Stimulated activated naive CD8-positive, alpha-beta T cell treated with anti-CD3 and anti-CD28 coated beads, Interleukin-15, Interleukin-2, amounts not matched to agents 100 ng/mL and 50 ng/mL, for 24 hours (primary cell): ENCODE data around the gene CPLANE2.
"Not testable (repeated sequence)": the region's sequence is repeated elsewhere in the genome, so short reads cannot be mapped to it uniquely, and the experiment has no call there.

Experiments
- H3K27ac Mint-ChIP-seq: one replicate; pipeline ENCODE4 v1.8.0; 2021; ENCODE audit warnings: mild to moderate bottlenecking, mixed read lengths
- H3K27me3 Mint-ChIP-seq: one replicate; pipeline ENCODE4 v1.8.0; 2021; ENCODE audit warnings: mixed read lengths
- H3K36me3 Mint-ChIP-seq: one replicate; pipeline ENCODE4 v1.8.0; 2021; ENCODE audit warnings: low read depth, mixed read lengths
- H3K4me1 Mint-ChIP-seq: one replicate; pipeline ENCODE4 v1.8.0; 2021; ENCODE audit warnings: low read depth, mixed read lengths
- H3K4me3 Mint-ChIP-seq: one replicate; pipeline ENCODE4 v1.8.0; 2021; ENCODE audit warnings: mild to moderate bottlenecking, mixed read lengths
- H3K9me3 Mint-ChIP-seq: one replicate; pipeline ENCODE4 v1.8.0; 2021; ENCODE audit warnings: mixed read lengths

The CPLANE2 gene

GRCh38 chr1:16254263-16254928 is 17.4 kb upstream of the CPLANE2 start:
- Mint-ChIP-seq H3K36me3 (peaks cover 19% of the 10 kb centered on the region), H3K4me3 (no peak overlapping the region), H3K27me3 (no peaks in the 10 kb centered on the region), H3K27ac (peak overlapping the region; percentile 58), H3K4me1 (peaks cover 9% of the 10 kb centered on the region), H3K9me3 (no peaks in the 10 kb centered on the region)

- Mint-ChIP-seq H3K36me3 (peaks cover 23% of the 10 kb centered on the region), H3K27ac (no peak overlapping the region), H3K4me3 (no peak overlapping the region), H3K27me3 (no peaks in the 10 kb centered on the region), H3K4me1 (peaks cover 18% of the 10 kb centered on the region), H3K9me3 (no peaks in the 10 kb centered on the region)
These were observed 16.4 kb upstream of the CPLANE2 start for GRCh38 chr1:16253332-16253922.

GRCh38 chr1:16252912-16253311 is 15.9 kb upstream of the CPLANE2 start:
- H3K36me3 Mint-ChIP-seq, result peaks cover 25% of the 10 kb centered on the region
- peaks cover 19% of the 10 kb centered on the region for H3K4me1 Mint-ChIP-seq
- H3K27ac Mint-ChIP-seq, result no peak overlapping the region
- no peaks in the 10 kb centered on the region for H3K9me3 Mint-ChIP-seq
- H3K4me3 Mint-ChIP-seq, result no peak overlapping the region
- no peaks in the 10 kb centered on the region for H3K27me3 Mint-ChIP-seq

- Mint-ChIP-seq H3K4me3 (no peak overlapping the region), H3K4me1 (peaks cover 19% of the 10 kb centered on the region), H3K27me3 (no peaks in the 10 kb centered on the region), H3K36me3 (peaks cover 30% of the 10 kb centered on the region), H3K27ac (no peak overlapping the region), H3K9me3 (no peaks in the 10 kb centered on the region)
These were observed 14.4 kb upstream of the CPLANE2 start for GRCh38 chr1:16251381-16251780.

- no peak overlapping the region for H3K27ac Mint-ChIP-seq
- peaks cover 19% of the 10 kb centered on the region for H3K4me1 Mint-ChIP-seq
- no peaks in the 10 kb centered on the region for H3K27me3 Mint-ChIP-seq
- peaks cover 26% of the 10 kb centered on the region for H3K36me3 Mint-ChIP-seq
- no peaks in the 10 kb centered on the region for H3K9me3 Mint-ChIP-seq
- H3K4me3 Mint-ChIP-seq, result no peak overlapping the region
These were observed 13.7 kb upstream of the CPLANE2 start for GRCh38 chr1:16250524-16251251.

- Mint-ChIP-seq H3K36me3 (peaks cover 22% of the 10 kb centered on the region), H3K27me3 (no peaks in the 10 kb centered on the region), H3K27ac (peak overlapping the region; percentile 78), H3K9me3 (no peaks in the 10 kb centered on the region), H3K4me1 (peaks cover 19% of the 10 kb centered on the region), H3K4me3 (no peak overlapping the region)
These were observed 12.7 kb upstream of the CPLANE2 start for GRCh38 chr1:16249596-16250241.

- H3K27ac Mint-ChIP-seq, result peak overlapping the region; percentile 77
- H3K27me3 Mint-ChIP-seq, result no peaks in the 10 kb centered on the region
- H3K36me3 Mint-ChIP-seq, result peaks cover 22% of the 10 kb centered on the region
- H3K4me1 Mint-ChIP-seq, result peaks cover 19% of the 10 kb centered on the region
- no peak overlapping the region for H3K4me3 Mint-ChIP-seq
- no peaks in the 10 kb centered on the region for H3K9me3 Mint-ChIP-seq
These were observed 11.9 kb upstream of the CPLANE2 start for GRCh38 chr1:16248603-16249516.

GRCh38 chr1:16248007-16248436 is 11.0 kb upstream of the CPLANE2 start:
- Mint-ChIP-seq H3K27ac (no peak overlapping the region), H3K4me1 (peaks cover 19% of the 10 kb centered on the region), H3K4me3 (no peak overlapping the region), H3K9me3 (no peaks in the 10 kb centered on the region), H3K27me3 (no peaks in the 10 kb centered on the region), H3K36me3 (peaks cover 22% of the 10 kb centered on the region)

- H3K9me3 Mint-ChIP-seq, result no peaks in the 10 kb centered on the region
- no peak overlapping the region for H3K4me3 Mint-ChIP-seq
- peaks cover 22% of the 10 kb centered on the region for H3K36me3 Mint-ChIP-seq
- H3K4me1 Mint-ChIP-seq, result peaks cover 19% of the 10 kb centered on the region
- H3K27ac Mint-ChIP-seq, result peak overlapping the region; percentile 80
- no peaks in the 10 kb centered on the region for H3K27me3 Mint-ChIP-seq
These were observed 10.5 kb upstream of the CPLANE2 start for GRCh38 chr1:16247441-16247840.

GRCh38 chr1:16246961-16247360 is 10.0 kb upstream of the CPLANE2 start:
- no peak overlapping the region for H3K27ac Mint-ChIP-seq
- H3K27me3 Mint-ChIP-seq, result no peaks in the 10 kb centered on the region
- H3K4me3 Mint-ChIP-seq, result no peak overlapping the region
- H3K4me1 Mint-ChIP-seq, result peaks cover 19% of the 10 kb centered on the region
- peaks cover 22% of the 10 kb centered on the region for H3K36me3 Mint-ChIP-seq
- H3K9me3 Mint-ChIP-seq, result no peaks in the 10 kb centered on the region

- H3K9me3 Mint-ChIP-seq, H3K4me3 Mint-ChIP-seq, H3K27ac Mint-ChIP-seq, H3K27me3 Mint-ChIP-seq: not testable (repeated sequence)
- Mint-ChIP-seq H3K36me3 (peaks cover 22% of the 10 kb centered on the region), H3K4me1 (peaks cover 19% of the 10 kb centered on the region)
These were observed 9.3 kb upstream of the CPLANE2 start for GRCh38 chr1:16246239-16246638.

GRCh38 chr1:16245476-16246196 is 8.7 kb upstream of the CPLANE2 start:
- Mint-ChIP-seq H3K4me3 (no peak overlapping the region), H3K27me3 (no peaks in the 10 kb centered on the region), H3K27ac (no peak overlapping the region), H3K4me1 (peaks cover 19% of the 10 kb centered on the region), H3K36me3 (peaks cover 19% of the 10 kb centered on the region), H3K9me3 (no peaks in the 10 kb centered on the region)

GRCh38 chr1:16244650-16245285 is 7.8 kb upstream of the CPLANE2 start:
- H3K36me3 Mint-ChIP-seq, result peaks cover 15% of the 10 kb centered on the region
- no peaks in the 10 kb centered on the region for H3K9me3 Mint-ChIP-seq
- H3K27me3 Mint-ChIP-seq, result no peaks in the 10 kb centered on the region
- H3K4me3 Mint-ChIP-seq, result no peak overlapping the region
- H3K27ac Mint-ChIP-seq, result no peak overlapping the region
- H3K4me1 Mint-ChIP-seq, result peaks cover 14% of the 10 kb centered on the region
